SK-N-SH (cell line): ENCODE results near the gene TET2. TPM values are rescaled to one million over a fixed set of nuclear protein-coding genes. Genes with fewer than 3 reads are reported as not detected.

ENCODE experiments used
- CTCF ChIA-PET: fragments of 300-600, 350-600 bp; formaldehyde crosslinking; extraction: SDS; loops from one replicate; lab custom pipeline; 2021; lab: Yijun Ruan, JAX
- POLR2A ChIA-PET: fragments of 350-600 bp; sonication (Branson Sonifier 250); formaldehyde crosslinking; extraction: SDS; loops from one replicate; lab custom pipeline; 2020; ENCODE audit warnings: antibody characterized with exemption, inconsistent platforms; lab: Yijun Ruan, JAX
- DNase-seq: peaks from one replicate; pipeline ENCODE4 v3.0.0; 2012
- H2AFZ ChIP-seq: fragments of 200-600 bp; sonication (generic); 2 replicates; pipeline ENCODE4 v1.8.1; 2016; ENCODE audit warnings: antibody characterized with exemption, mild to moderate bottlenecking, low read depth
- H3F3A ChIP-seq: fragments of 200-600 bp; sonication (generic); replicated peaks from 2 replicates; pipeline ENCODE3; 2016; ENCODE audit warnings: antibody characterized with exemption, mild to moderate bottlenecking; ENCODE audit not compliant: insufficient read depth
- H3K27ac ChIP-seq, 2 experiments: fragments of 200-500 bp in 1 of 2; fragments of 200-600 bp in 1 of 2; sonication (Bioruptor generic) in 1 of 2; sonication (generic), shearing (Covaris generic) in 1 of 2; 2 replicates each; pipeline versions ENCODE4 v1.5.1 to v1.6.1; 2014 to 2016; ENCODE audit warnings: low read depth in 2 of 2, inconsistent platforms in 1 of 2, low read length in 1 of 2, mild to moderate bottlenecking in 1 of 2, mixed read lengths in 1 of 2
- H3K27me3 ChIP-seq: fragments of 200-600 bp; sonication (generic), shearing (Covaris generic); 2 replicates; pipeline ENCODE4 v1.6.1; 2016; ENCODE audit warnings: mixed run types; ENCODE audit not compliant: insufficient read depth
- H3K36me3 ChIP-seq, 2 experiments: fragments of 200-500 bp in 1 of 2; fragments of 200-600 bp in 1 of 2; sonication (Bioruptor generic) in 1 of 2; sonication (generic) in 1 of 2; replicated peaks in 1 of 2; 2 replicates each; pipeline versions ENCODE3 to v1.5.1; 2014 to 2016; ENCODE audit warnings: low read length in 1 of 2, mild to moderate bottlenecking in 1 of 2; ENCODE audit not compliant: insufficient read depth in 2 of 2, control insufficient read depth in 1 of 2
- H3K4me1 ChIP-seq, 2 experiments: fragments of 200-500 bp in 1 of 2; fragments of 200-600 bp in 1 of 2; sonication (Bioruptor generic) in 1 of 2; sonication (generic), shearing (Covaris generic) in 1 of 2; 2 replicates each; pipeline versions ENCODE4 v1.5.1 to v1.6.1; 2014 to 2016; ENCODE audit warnings: low read depth in 1 of 2, low read length in 1 of 2, mixed run types in 1 of 2; ENCODE audit not compliant: insufficient read depth in 2 of 2, control insufficient read depth in 1 of 2
- H3K4me2 ChIP-seq: fragments of 200-600 bp; sonication (generic), shearing (Covaris generic); 2 replicates; pipeline ENCODE4 v1.6.1; 2017; ENCODE audit warnings: mixed run types
- H3K4me3 ChIP-seq, 2 experiments: fragments of 200-500 bp in 1 of 2; fragments of 200-600 bp in 1 of 2; sonication (Bioruptor generic) in 1 of 2; sonication (generic), shearing (Covaris generic) in 1 of 2; 2 replicates each; pipeline versions ENCODE4 v1.5.1 to v1.8.1; 2014 to 2016; ENCODE audit warnings: low read depth in 2 of 2, inconsistent platforms in 1 of 2, low read length in 1 of 2, mild to moderate bottlenecking in 1 of 2, mixed read lengths in 1 of 2, moderate library complexity in 1 of 2
- H3K79me2 ChIP-seq: fragments of 200-600 bp; sonication (generic); 2 replicates; pipeline ENCODE4 v1.8.1; 2017; ENCODE audit warnings: mild to moderate bottlenecking; ENCODE audit not compliant: insufficient read depth
- H3K9ac ChIP-seq: fragments of 200-600 bp; sonication (generic); 2 replicates; pipeline ENCODE4 v1.6.1; 2017; ENCODE audit warnings: mixed run types
- H3K9me2 ChIP-seq: fragments of 200-600 bp; sonication (generic); 2 replicates; pipeline ENCODE4 v1.6.1; 2017; ENCODE audit warnings: mixed run types
- H3K9me3 ChIP-seq: fragments of 200-600 bp; sonication (generic); 2 replicates; pipeline ENCODE4 v1.6.1; 2017; ENCODE audit warnings: mixed run types, mild to moderate bottlenecking, moderate library complexity
- H4K20me1 ChIP-seq: fragments of 200-600 bp; sonication (generic); 2 replicates; pipeline ENCODE4 v1.6.1; 2017; ENCODE audit warnings: mild to moderate bottlenecking, mixed run types; ENCODE audit not compliant: insufficient read depth
- ELF1 ChIP-seq: IDR thresholded peaks from 2 replicates; pipeline ENCODE4 v1.4.0; 2012
- EP300 ChIP-seq, 2 experiments: IDR thresholded peaks; 2 replicates each; pipeline versions ENCODE4 v1.4.0 to v1.6.1; 2012; ENCODE audit warnings: borderline replicate concordance in 1 of 2, low read depth in 1 of 2, low read length in 1 of 2
- GABPA ChIP-seq: IDR thresholded peaks from 2 replicates; pipeline ENCODE4 v1.4.0; 2012; ENCODE audit warnings: low read depth, mild to moderate bottlenecking
- POLR2AphosphoS5 ChIP-seq: IDR thresholded peaks from 2 replicates; pipeline ENCODE4 v1.6.1; 2012; ENCODE audit warnings: low read depth, low read length
- RAD21 ChIP-seq: IDR thresholded peaks from 2 replicates; pipeline ENCODE4 v1.6.1; 2012; ENCODE audit warnings: mild to moderate bottlenecking, low read length
- RCOR1 ChIP-seq: fragments of 150-350 bp; IDR thresholded peaks from 2 replicates; pipeline ENCODE4 v1.6.1; 2017; ENCODE audit warnings: antibody characterized with exemption, low read length
- RFX5 ChIP-seq: IDR thresholded peaks from 2 replicates; pipeline ENCODE4 v1.6.1; 2012; ENCODE audit warnings: mild to moderate bottlenecking, improper control_type of control experiment, low read length
- SIN3A ChIP-seq: IDR thresholded peaks from 2 replicates; pipeline ENCODE4 v1.6.1; 2012; ENCODE audit warnings: low read depth, mild to moderate bottlenecking, low read length, moderate library complexity, borderline replicate concordance
- TAF1 ChIP-seq: IDR thresholded peaks from 2 replicates; pipeline ENCODE4 v1.6.1; 2012; ENCODE audit warnings: low read depth, mild to moderate bottlenecking, low read length, moderate library complexity, borderline replicate concordance
- TEAD4 ChIP-seq: IDR thresholded peaks from 2 replicates; pipeline ENCODE4 v1.4.0; 2012; ENCODE audit warnings: mild to moderate bottlenecking, borderline replicate concordance; ENCODE audit not compliant: insufficient read depth
- YY1 ChIP-seq: IDR thresholded peaks from 2 replicates; pipeline ENCODE4 v1.4.0; 2012; ENCODE audit warnings: low read depth, mild to moderate bottlenecking
- WGBS: methylation state at CpG from one replicate; pipeline ENCODE4 v1.1.6; 2017; ENCODE audit warnings: low lambda C conversion rate; 5-methylcytosine and 5-hydroxymethylcytosine counted together
- polyA plus RNA-seq, 3 experiments: library from polyadenylated mRNA; depleted of rRNA; stranded (reverse); fragments of >200 nt; gene quantifications; 2 replicates each; pipeline ENCODE4 v1.2.3, GENCODE V29; 2012
- TF ChIP-seq, protein P1 (sequence below): IDR thresholded peaks from 2 replicates; pipeline ENCODE4 v1.4.0; 2012; ENCODE audit warnings: low read depth, borderline replicate concordance
- TF ChIP-seq, protein P2 (sequence below): IDR thresholded peaks from 2 replicates; pipeline ENCODE4; 2012
- TF ChIP-seq, protein P3 (sequence below): fragments of 150-350 bp; IDR thresholded peaks from 2 replicates; pipeline ENCODE4 v1.6.1; 2016; ENCODE audit warnings: mild to moderate bottlenecking, low read depth, low read length

The TET2 gene
- polyA plus RNA-seq, 1 of the 3 experiments (the other 2 are of a cell fraction), result 3.5 TPM

DNA sequence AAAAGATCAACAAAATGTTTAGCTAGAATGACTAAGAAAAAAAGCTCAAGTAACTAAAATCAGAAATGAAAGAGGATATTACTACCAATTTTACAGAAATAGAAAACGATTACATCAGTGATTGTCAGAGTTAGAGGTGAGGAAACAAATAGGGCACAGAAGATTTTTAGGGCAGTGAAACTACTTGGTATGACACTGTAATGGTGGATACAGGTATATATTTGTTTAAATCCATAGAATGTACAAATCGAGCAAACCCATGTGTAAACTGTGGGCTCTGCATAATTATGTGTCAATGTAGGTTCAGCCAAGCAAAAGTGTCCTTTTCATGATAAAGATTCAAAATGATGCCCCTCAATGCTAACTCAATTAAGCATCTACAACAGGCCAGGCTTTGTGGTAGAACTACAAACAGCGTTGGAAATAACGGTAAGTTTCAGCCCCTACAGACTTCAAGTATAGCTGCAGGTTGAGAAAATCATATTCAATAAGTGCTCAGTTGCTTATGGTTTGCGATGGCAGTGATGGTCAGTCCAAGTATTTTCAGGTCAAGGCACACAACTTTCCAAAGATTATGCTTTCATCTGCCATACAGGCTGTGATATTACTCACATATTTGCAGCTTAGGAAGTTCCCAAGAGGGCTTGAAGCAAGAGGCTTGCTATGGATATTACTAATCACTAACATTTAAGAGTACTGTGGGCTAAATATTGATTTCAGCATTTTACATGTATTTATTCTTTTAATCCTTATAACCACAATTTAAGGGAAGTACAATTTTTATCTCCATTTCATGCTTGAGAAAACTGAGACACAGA, 158.6 kb downstream of the TET2 start:
- Histone ChIP-seq H3K4me3 (no peak overlapping the region), H2AFZ (no peak overlapping the region), H3K27ac (no peak overlapping the region), H3K79me2 (no peaks in the 10 kb centered on the region), H3K4me1 (no peaks in the 10 kb centered on the region), H3K4me2 (no peak overlapping the region), H4K20me1 (no peaks in the 10 kb centered on the region), H3K27me3 (no peaks in the 10 kb centered on the region), H3F3A (no peaks in the 10 kb centered on the region), H3K9me2 (no peaks in the 10 kb centered on the region), H3K9ac (no peak overlapping the region), H3K9me3 (peaks cover 11% of the 10 kb centered on the region; the same call in 1 of the 2 replicates), H3K36me3 (no peaks in the 10 kb centered on the region)
- TF ChIP-seq RAD21 (no peak), RFX5 (no peak), POLR2AphosphoS5 (no peak), YY1 (no peak), EP300 (IDR thresholded peaks at IDR 0.05; ENCODE audit: borderline replicate concordance in 1 of 2, low read depth in 1 of 2, low read length in 1 of 2) (no peak)
- TF ChIP-seq, protein P1, sequence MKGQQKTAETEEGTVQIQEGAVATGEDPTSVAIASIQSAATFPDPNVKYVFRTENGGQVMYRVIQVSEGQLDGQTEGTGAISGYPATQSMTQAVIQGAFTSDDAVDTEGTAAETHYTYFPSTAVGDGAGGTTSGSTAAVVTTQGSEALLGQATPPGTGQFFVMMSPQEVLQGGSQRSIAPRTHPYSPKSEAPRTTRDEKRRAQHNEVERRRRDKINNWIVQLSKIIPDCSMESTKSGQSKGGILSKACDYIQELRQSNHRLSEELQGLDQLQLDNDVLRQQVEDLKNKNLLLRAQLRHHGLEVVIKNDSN, result no peak
- WGBS, result 63% methylated on average over 5 of the region's 5 CpGs
- POLR2A ChIA-PET, result no interaction called here
- DNase-seq, result no peak
- CTCF ChIA-PET, result interaction anchor here (1.0 kb wide), 1 partner anchor 13 kb away, joined by 3 read pairs; no protein-coding TSS in a partner anchor

DNA sequence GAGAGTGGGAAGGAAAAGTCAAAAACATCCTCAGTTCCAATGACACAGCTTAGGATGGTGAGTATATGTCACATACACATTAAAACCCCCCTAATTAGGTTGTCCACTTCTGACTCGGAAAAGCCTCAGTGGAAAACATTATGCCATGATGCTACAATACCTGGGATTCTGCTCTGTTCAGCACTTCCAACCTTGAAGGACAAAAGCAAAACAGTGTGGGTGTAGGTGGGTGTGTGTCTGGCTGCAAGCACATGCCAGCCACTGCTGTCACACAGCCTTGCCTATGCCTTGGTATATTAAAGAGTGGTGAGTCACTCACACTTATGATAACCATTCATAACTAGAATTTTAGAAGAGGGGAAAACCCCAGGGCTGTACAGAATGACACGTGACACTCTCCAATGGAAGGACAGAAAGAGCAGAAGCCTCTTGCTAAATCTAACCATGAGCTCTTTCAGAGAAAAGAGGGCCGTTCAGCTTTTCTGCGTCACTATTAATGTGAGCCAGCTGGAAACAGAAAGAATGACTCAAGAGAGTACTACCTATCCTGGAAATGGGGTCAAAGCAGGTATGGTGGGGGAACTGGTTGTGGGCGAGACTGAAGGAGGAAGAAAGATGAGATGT, 159.6 kb downstream of the TET2 start:
- ChIA-PET CTCF (interaction anchor here (1.0 kb wide), 1 partner anchor 14 kb away, joined by 3 read pairs; no protein-coding TSS in a partner anchor), POLR2A (no interaction called here)
- Histone ChIP-seq H3K9me2 (no peaks in the 10 kb centered on the region), H3K79me2 (no peaks in the 10 kb centered on the region), H3K9ac (no peak overlapping the region), H3K4me3 (no peak overlapping the region), H2AFZ (no peak overlapping the region), H3K4me2 (no peak overlapping the region), H3F3A (no peaks in the 10 kb centered on the region), H4K20me1 (no peaks in the 10 kb centered on the region), H3K27me3 (no peaks in the 10 kb centered on the region), H3K9me3 (peaks cover 11% of the 10 kb centered on the region; the same call in 1 of the 2 replicates), H3K36me3 (no peaks in the 10 kb centered on the region), H3K27ac (no peak overlapping the region), H3K4me1 (no peaks in the 10 kb centered on the region)
- WGBS, result 40% methylated on average over 5 of the region's 5 CpGs
- DNase-seq, result no peak
- TF ChIP-seq ELF1 (no peak), TEAD4 (no peak)

DNA sequence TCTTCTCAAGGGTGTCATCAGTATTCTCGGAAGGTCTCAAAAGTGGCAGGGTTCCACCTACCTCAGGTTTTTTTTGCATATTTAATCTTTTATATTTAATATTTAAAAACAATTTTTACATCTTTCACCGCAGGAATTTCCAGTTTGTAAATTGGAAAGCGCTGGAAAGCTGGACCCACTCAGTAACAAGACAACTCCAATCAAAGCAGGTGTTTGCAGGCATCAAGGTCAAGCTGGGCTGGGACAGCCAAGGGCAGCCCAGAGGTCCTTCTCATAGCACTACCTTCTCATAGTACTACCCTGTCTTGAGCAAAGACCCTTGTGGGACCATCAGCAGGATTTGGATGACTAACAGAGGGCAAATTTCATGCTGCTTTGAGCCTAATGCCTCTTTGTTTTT, 160.1 kb downstream of the TET2 start:
- WGBS, result 85% methylated on average over 3 of the region's 3 CpGs
- POLR2A ChIA-PET, result no interaction called here
- no peaks in the 10 kb centered on the region for H3K27me3 ChIP-seq

More for the DNA sequence above, 160.1 kb downstream of the TET2 start:
- TF ChIP-seq, protein P2, sequence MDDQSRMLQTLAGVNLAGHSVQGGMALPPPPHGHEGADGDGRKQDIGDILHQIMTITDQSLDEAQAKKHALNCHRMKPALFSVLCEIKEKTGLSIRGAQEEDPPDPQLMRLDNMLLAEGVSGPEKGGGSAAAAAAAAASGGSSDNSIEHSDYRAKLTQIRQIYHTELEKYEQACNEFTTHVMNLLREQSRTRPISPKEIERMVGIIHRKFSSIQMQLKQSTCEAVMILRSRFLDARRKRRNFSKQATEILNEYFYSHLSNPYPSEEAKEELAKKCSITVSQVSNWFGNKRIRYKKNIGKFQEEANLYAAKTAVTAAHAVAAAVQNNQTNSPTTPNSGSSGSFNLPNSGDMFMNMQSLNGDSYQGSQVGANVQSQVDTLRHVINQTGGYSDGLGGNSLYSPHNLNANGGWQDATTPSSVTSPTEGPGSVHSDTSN, result no peak
- TF ChIP-seq, protein P3, sequence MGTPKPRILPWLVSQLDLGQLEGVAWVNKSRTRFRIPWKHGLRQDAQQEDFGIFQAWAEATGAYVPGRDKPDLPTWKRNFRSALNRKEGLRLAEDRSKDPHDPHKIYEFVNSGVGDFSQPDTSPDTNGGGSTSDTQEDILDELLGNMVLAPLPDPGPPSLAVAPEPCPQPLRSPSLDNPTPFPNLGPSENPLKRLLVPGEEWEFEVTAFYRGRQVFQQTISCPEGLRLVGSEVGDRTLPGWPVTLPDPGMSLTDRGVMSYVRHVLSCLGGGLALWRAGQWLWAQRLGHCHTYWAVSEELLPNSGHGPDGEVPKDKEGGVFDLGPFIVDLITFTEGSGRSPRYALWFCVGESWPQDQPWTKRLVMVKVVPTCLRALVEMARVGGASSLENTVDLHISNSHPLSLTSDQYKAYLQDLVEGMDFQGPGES, result no peak
- TF ChIP-seq RCOR1 (no peak), SIN3A (no peak), GABPA (no peak), ELF1 (no peak), TAF1 (no peak)
- TF ChIP-seq, all 33 proteins: peak for 0
- H4K20me1 ChIP-seq, result no peaks in the 10 kb centered on the region
- H3K9ac ChIP-seq, result no peak overlapping the region
- H3K9me3 ChIP-seq, result peaks cover 11% of the 10 kb centered on the region; the same call in 1 of the 2 replicates
- H2AFZ ChIP-seq, result no peak overlapping the region
- no peak overlapping the region for H3K4me3 ChIP-seq
- no peaks in the 10 kb centered on the region for H3K4me1 ChIP-seq
- CTCF ChIA-PET, result no interaction called here
- no peaks in the 10 kb centered on the region for H3K9me2 ChIP-seq
- no peak for DNase-seq
- H3K4me2 ChIP-seq, result no peak overlapping the region
- no peaks in the 10 kb centered on the region for H3F3A ChIP-seq
- no peaks in the 10 kb centered on the region for H3K36me3 ChIP-seq
- no peak overlapping the region for H3K27ac ChIP-seq
- no peaks in the 10 kb centered on the region for H3K79me2 ChIP-seq
